Activated gamma-delta T cell treated with Interleukin-2 at 50 U/mL for 16 hours (primary cell): ENCODE results near the gene PPP1R12B.
"Not testable (repeated sequence)": the region's sequence is repeated elsewhere in the genome, so short reads cannot be mapped to it uniquely, and the experiment has no call there.

Experiments
- DNase-seq: peaks from one replicate; pipeline ENCODE4 v3.0.0-alpha.2; 2020

PPP1R12B gene

DNA sequence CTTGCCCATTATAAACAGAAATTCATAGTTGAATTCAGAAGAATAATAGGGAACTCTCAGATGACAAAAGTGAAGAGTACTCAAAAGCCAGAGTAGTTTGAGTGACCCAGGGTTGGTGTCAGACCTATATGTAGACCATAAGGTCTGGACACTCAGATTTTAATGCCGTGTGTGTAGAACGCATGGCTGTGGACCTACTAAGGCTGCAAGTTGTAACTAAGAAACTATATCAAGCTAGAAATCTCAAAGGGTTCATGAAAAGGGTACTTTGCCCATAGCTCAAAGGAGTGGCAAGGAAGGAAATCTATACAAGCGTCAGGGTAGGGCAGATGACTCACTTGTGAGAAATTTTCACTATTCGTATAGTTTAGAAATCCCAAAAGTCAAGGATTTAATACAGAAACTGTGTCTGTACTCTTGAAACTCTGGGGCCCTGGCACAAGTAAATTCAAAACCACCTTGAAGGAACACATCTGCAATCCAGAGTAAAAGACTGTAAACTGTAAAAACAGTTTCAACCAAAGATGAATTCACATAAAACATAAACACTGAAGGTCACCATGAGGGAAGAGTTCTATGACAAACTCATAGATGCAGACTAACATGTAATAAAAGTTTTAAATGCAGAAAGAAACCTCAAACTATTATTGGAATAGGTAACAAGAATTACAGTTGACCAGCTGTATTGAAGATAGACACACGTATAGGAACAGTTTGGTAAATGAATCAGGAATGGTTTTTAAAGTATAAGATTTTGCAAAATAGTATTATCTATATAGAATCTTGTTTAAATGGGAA is 108.1 kb downstream of the PPP1R12B start:
- not testable (repeated sequence) for DNase-seq

DNA sequence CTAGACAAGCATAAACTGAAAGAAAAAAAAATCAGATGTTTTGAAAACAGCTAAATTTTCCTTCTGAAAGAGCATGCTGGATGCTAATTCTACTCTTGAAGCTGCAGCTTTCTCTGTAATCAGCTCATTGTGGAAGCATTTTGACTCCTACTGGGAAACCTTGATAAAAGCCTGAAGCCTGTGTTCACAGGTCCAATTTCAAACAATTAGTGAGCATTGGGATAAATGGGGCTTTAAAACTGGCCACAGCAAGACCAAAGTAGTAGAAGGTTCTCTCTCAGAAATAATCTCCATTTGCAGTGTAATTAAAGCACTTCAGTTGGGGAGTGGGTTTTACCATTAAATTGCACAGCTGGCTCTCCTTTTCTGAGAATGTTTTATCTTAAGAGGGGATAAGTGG is 110.2 kb downstream of the PPP1R12B start:
- DNase-seq = not testable (repeated sequence)

DNA sequence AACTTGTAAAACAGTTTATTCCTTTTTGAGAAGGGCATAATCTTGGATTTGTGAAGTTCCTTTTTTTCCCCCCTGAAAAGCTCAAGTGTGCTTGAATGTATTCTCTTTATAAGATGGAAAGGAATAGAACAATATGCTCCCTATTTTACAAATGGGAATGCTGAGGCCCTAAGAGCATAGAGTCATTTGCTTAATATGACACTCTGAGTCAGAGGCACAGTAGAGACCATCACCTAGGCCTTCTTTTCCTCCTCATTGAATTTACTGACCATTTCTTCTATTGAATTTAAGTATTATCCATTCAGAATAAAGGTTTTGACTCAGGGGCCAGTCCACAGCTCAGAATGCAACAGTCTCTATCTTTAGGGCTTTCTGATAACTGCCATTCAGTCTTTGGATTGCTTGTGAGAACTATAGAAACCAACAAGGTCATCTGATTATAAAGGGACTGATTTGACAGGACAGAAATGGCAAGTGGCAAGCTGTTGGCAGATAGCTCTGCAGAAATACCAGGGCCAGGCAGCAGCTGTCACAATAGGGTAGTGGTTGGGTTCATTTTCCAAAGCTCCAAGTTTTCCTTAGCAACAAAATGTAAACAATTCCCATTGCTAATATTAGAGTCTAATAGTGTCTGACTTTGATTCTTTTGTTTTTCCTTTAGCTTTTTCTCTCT is 111.1 kb downstream of the PPP1R12B start:
- not testable (repeated sequence) for DNase-seq

DNA sequence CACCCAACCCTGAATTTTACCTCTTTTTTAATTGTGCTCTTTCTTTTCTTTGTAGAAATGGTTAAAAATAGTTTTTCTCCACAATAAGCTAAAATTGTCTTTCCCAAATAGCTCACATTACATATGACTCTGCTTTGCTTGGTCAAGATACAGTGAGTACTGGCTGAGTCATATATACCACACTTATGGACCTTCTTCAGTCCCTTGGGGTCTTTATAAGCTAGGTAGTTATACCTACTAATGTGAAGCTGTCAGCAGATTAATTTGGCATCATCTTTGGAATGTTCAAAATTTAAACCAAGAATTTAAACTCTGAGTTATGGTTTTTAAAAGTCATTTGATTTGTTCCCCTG is 111.6 kb downstream of the PPP1R12B start:
- DNase-seq = not testable (repeated sequence)

DNA sequence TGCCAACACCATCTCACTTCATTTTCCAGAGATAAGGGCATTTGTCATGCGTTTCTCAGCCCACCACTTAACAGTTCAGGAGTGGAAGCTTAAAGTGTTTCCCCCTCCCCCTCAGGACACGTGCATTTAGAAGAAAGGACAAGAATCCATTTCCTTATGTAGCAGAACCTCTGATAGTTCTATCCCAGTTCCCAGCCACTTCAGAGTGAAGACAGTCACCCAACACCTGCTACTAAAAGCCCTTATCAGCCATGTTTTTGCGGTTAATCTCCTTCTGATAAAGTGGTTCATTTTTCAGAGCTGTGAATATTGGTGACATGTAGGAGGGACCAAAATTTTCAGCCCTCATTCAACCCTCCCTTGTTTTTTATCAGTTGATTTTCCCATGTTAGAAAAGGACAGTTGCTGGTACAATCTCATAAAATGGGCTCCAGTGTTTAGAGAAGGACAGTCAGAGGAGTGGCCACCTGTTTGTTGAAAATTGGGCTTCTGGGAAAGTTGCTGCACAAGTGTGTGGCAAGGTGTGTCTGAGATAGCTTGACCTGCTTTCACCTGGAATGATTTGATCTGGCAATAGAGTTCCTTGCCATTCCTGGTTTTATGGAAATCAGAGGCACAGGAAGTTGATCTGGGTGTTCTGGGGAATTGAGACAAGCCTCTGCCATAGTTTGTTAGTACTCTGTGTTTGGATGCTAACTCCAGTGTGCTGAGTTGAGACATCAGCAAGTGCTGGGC is 114.0 kb downstream of the PPP1R12B start:
- DNase-seq = no peak

GRCh38 chr1:202464153-202464742 is 115.7 kb downstream of the PPP1R12B start:
- DNase-seq = not testable (repeated sequence)

DNA sequence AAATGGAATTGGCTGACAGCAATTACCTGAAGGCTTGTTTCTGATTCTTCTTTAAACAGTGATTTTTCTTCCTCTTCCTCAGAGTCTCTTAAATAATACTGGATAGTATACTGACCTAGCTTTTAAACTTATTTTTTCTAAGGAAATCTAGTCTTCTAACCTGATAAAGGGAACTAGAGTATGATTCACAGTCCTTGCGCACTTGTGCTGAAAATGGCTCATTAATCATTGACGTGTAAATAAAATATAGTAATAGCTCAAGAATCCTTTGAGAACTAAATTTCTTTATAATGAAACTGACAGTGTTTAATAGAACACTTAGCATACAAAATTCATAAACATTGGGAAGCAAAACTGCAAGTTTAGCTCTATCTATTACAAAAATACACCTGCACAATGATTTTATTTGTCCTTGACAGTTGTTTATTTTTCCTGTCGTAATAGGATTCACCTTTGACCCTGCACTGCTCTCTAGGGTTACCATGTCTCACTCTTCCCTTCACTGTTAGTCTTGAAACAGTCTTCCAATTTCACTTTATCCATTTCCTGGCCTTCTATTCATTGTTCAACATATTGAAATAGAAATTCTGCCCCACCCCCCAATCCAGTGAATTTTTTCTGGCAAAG is 117.3 kb downstream of the PPP1R12B start:
- not testable (repeated sequence) for DNase-seq

DNA sequence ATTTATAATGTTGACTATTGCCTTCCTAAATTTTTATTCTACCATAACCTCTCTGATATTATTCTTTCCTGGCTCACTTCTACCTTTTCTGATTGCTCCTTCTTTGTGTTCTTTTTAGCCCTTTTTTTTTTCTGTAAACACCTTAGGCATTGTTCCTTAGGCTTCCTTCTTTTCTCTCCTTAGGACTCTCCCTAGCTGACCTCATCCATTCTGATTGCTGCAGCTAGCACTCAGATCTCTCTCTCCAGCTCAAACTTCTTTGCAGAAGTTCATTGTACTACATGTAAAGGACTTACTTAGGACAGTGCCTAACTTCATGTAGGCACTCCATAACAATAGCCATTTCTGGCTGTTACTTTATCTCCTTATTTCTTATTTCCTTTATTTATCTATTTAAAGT is 117.8 kb downstream of the PPP1R12B start:
- DNase-seq = not testable (repeated sequence)

DNA sequence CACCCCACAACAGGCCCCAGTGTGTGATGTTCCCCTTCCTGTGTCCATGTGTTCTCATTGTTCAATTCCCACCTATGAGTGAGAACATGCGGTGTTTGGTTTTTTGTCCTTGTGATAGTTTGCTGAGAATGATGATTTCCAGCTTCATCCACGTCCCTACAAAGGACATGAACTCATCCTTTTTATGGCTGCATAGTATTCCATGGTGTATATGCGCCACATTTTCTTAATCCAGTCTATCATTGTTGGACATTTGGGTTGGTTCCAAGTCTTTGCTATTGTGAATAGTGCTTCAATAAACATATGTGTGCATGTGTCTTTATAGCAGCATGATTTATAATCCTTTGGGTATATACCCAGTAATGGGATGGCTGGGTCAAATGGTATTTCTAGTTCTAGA is 118.9 kb downstream of the PPP1R12B start:
- DNase-seq = not testable (repeated sequence)

GRCh38 chr1:202468695-202469094 is 120.2 kb downstream of the PPP1R12B start:
- not testable (repeated sequence) for DNase-seq

DNA sequence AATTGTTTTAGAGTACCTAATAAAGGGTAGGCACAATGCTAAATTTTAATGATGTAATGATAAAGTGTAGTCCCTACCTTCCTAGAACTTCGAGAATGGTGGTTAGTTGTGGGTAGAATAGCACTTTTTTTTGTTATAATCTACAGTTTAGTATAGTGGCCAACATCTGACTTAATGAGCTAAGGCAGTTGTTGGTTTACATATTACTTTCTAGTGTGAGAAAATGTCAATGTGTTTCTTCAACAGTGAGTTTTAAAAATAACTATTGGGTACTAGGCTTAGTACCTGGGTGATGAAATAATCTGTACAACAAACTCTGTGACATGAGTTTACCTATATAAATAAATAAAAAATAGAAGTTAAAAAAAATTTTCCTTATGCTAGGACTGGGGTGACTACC is 120.6 kb downstream of the PPP1R12B start:
- DNase-seq = not testable (repeated sequence)

DNA sequence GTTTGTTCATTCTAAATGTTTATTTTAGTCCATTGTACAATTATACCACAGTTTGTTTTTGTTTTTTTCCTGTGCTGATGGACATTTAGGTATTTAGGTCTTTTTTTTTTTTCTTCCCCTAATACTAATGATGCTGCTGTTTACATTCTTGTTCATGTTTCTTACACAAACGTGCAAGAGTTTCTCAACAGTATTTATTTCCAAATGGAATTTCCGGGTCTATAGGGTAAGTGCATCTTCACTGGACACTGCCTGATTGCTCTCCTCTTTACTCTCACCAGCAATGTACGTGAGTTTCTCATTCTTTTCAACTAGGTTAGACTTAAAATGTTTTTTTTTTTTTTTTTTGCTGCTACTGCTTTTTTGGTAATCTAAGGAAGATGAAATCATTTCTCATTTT is 122.7 kb downstream of the PPP1R12B start:
- no peak for DNase-seq

- DNase-seq = not testable (repeated sequence)
Observed at GRCh38 chr1:202472347-202473124, 124.0 kb downstream of the PPP1R12B start.

DNA sequence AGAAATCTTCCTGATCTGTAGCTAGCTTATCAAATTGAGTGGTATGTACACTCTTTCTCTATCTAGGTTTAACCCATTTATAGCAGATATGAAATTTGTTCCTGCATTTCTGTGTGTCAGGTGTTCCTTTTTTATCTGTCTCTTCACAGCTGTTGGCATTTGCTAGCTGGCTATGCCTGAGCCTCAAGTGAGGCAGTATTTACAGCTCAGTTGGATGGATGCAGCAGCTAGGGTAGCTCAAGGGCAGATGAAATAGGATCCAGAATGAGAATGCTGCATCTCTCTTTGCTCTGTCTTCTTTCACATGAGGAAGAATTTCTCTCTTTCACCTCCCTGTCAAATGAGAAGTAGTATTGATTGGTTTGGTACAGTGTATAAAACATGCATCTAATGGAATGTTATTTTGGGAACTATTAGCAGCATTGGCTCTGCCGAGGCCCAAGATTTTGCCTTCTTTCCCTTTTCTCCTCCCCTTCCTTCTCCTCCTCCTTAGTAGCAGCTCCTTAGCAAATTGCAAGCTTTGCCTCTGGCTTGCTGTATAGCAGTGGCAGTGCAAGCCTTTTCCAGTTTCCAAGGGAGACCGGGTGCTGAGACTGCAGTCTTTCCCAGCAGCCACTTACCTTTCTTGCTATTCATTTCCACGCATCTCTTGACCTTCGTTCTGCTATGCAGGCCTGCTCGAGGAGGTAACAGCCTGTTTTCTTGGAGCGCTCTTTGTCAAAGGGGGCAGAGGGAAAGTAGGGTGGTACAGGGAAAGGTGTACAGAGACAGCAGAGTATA is 125.0 kb downstream of the PPP1R12B start:
- DNase-seq = not testable (repeated sequence)

- DNase-seq = not testable (repeated sequence)
Observed at GRCh38 chr1:202479661-202480060, 131.2 kb downstream of the PPP1R12B start.

GRCh38 chr1:202480640-202481039 is 132.1 kb downstream of the PPP1R12B start:
- DNase-seq = not testable (repeated sequence)

DNA sequence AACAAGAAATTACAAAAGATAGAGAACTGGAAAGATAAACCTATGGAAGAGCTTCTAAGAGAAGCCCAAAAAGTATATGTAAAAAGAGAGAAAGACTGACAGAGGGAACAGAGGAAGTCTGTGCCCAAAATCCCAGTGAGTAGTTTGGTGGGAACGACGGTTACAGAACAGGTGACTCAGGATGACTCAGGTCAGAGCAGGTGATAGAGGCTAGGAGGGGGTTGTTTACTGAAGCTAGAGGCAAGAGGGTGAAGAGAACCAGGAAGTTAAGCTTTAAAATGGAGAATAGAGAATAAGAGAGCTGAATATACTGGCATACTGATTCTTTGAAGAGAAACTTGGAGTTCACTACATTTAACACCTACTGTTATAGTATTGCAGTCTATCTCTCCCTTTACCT is 134.9 kb downstream of the PPP1R12B start:
- not testable (repeated sequence) for DNase-seq

GRCh38 chr1:202484032-202484431 is 135.5 kb downstream of the PPP1R12B start:
- DNase-seq = not testable (repeated sequence)

DNA sequence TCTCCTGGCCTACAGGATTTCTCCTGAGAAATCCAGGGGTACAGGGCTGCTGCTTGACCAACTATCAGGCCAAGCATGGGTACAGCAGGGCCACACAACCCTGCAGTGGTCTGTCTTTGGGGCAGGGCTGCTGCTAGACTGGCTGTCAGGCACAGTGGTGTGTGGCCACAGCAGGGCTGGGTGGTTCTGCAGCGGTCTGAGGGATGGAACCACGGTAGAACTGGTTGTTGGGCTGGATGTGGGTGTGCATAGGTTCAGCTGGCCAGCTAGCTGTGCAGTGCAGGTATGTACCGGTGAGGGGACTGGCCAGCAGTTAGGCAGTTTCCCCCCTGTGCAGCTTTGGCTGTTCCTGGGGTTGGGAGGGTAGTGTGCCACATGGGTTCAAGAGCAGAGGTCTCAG is 136.3 kb downstream of the PPP1R12B start:
- DNase-seq = not testable (repeated sequence)

GRCh38 chr1:202488178-202488649 is 139.7 kb downstream of the PPP1R12B start:
- DNase-seq = not testable (repeated sequence)

- not testable (repeated sequence) for DNase-seq
Observed at GRCh38 chr1:202489101-202489500, 140.6 kb downstream of the PPP1R12B start.
